ENCODE results near the gene MAMDC4.
"Not testable (repeated sequence)": the region's sequence is repeated elsewhere in the genome, so short reads cannot be mapped to it uniquely, and the experiment has no call there.

The MAMDC4 gene

DNA sequence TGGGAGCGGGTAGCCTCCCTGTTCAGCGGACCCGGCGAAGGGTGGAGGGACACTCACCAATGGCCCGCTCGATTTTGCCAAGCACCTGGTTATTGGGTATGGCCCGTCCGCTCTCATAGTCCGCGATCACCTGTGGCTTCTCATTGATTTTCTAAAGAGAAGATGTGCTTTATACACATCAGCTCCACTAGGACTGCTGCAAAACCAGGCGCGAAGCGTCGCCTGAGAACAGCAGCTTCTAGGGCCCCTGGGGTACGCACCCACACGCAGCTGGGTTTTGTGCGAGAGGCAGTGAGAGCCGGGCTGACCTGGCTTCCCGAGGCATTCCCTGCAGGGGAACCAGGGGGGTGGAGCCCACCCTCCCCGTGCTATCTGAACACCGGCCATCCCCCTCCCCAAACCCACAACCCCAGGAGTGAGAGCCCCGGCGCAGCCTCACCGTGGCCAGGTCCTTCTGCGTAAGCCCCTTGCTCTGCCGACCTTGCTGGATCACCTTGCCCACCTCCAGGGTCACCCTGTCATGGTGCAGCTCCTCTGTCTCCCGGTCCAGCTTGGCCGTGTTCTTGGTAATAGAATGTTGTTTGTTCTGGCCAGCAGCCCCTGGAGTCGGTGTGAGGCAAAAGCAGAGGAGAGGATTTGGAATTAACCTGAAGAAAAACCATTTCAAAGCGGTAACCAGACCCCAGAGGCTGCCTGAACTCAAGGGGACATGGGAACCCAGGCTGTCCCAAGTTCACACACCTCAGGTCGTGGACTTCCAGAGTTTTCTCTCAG, 10.9 kb downstream of the MAMDC4 start:
- no peak for DNase-seq (ENCODE audit: low read depth in 3 of 3)

DNA sequence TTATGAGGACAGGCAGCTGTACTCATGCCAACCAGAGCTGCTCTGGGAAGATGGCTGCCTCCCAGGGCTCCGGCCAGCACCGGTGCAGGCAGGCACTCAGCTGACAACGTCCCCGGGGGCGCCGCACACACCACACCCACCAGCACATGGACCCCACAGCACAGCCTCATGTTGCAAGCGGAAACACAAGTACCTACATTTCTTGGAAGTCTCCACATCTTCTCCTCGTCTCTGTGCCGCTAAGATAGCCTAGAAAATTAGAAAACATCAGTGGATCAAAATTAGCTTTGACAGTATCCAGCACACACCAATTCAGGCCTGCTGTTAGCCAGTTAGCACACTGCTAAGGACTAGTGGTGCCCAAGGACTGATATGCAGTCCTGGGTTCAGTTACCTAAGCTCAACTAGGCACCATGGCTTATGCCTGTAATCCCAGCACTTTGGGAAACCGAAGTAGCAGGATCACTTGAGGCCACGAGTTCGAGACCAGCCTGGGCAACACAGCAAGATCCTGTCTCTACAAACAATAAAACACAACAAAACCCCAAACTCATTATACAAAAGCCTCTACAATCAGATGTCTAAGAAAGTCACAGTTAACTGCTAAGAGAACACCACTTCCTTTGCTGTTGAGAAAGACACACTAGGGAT, 11.6 kb downstream of the MAMDC4 start:
- DNase-seq (ENCODE audit: low read depth in 3 of 3): no peak

DNA sequence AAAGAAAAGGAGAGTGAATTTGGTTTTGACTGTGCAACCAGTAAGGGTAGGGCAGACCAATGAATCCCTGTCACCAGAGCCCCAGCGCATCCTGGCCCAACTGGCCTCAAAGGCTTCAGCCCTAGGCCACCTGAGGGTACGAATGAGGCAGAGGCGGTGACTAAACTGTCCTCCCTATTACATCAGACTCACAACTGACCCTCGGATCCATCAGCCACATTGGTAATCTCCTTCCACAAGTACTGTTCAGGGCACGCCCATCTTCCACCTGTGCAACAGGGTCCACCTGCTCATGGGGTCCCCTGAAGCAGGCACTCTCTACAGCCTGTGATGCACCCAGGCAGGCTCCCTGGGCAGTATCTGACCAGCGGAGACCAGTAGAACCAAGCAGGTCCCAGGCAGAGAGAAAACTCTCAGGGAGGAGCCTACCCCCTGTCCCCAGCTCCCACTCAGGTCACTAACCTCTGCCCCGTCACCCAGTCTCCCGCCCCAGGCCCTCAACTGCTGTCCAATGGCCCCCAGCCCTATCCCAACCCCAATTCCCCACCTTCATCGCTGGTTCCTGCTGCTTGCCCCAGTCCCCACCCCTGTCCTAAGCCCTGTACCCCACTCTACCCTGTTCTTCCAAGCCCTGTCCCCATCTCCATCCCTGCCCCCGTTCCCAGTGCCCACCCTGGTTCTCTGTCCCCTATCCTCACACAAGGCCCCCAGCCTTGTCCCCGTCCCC, 13.1 kb downstream of the MAMDC4 start:
- DNase-seq (ENCODE audit: low read depth in 3 of 3): no peak

DNA sequence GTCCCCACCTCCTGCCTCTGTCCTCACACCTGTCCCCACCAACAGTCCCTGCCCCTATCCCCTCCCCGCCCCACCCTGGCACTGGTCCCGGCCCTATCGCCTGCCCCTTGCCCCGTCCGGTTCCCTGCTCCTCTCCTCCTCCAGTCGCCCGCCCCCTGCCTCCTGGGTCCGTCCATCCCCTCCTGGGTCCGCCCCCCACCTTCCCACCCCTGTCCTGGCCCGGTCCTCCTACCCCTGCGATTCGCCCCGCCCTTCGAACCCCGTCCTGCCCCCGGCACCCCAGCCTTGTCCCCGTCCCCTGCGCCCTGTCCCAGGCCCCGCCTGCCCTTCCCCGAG, 13.6 kb downstream of the MAMDC4 start:
- DNase-seq (ENCODE audit: low read depth in 3 of 3): no peak

DNA sequence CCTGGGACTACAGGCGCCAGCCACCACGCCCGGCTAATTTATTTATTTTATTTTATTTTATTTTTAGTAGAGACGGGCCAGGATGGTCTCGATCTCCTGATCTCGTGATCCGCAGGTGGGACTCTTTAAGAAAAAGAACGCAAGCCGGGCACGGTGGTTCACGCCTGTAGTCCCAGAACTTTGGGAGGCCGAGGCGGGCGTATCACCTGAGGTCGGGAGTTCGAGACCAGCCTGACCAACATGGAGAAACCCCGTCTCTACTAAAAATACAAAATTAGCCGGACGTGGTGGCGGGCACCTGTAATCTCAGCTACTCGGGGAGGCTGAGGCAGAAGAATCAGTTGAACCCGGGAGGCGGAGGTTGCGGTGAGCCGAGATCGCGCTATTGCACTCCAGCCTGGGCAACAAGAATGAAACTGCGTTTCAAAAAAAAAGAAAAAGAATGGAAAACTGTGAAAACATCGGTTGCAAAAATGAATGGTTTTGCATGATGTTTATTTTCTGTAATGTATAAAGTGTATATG, 14.8 kb downstream of the MAMDC4 start:
- DNase-seq (ENCODE audit: low read depth in 3 of 3): not testable (repeated sequence)

DNA sequence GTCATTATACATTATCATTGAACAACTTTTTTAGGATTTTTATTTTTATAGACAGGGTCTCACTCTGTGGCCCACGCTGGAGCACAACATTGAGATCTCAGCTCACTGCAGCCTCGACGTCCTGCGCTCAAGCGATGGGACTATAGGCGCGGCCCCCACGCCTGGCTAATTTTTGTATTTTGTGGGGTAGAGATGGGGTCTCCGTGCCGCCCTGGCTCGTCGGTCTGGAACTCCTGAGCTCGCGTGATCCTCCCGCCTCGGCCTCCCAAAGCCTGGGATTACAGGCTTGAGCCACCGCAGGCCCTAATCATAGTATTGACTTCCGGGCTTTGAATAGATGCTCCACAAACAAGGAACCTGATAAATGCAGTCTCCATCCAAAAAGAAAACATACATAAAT, 15.3 kb downstream of the MAMDC4 start:
- DNase-seq (ENCODE audit: low read depth in 3 of 3): no peak

DNA sequence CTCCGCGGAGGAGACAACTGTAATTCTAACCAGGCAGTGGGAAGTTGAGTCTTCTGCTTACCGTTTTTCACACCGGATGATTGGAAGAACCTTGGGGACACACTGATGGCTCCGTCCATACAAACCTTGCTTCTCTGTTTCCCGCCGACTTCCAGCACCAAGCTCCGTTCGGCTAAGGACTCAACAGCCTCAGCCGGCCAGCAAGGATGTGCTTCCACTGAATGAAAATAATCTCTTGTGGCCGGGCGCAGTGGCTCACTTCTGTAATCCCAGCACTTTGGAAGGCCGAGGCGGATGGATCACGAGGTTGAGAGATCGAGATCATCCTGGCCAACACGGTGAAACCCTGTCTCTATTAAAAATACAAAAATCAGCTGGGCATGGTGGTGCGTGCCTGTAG, 15.8 kb downstream of the MAMDC4 start:
- no peak for DNase-seq (ENCODE audit: low read depth in 3 of 3)

DNA sequence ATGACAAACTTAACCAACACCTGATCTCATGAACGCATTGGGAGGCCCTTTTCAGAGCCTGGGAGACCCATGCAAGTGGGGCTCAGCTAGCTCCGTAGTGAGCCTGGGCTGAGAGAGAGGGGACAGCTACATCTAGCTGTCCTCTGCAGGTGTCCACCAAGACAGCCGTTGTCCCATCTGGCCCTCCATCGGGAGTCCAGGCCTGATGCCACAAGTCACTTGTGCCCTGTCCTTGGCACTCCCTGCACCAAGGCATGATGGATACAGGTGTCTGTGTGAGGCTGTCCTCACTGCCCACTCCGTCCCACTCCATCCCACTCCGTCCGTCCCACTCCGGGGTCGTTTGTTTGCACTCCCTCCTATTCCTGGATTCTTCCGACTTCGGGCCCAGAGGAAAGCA, 16.5 kb downstream of the MAMDC4 start:
- DNase-seq (ENCODE audit: low read depth in 3 of 3): no peak

DNA sequence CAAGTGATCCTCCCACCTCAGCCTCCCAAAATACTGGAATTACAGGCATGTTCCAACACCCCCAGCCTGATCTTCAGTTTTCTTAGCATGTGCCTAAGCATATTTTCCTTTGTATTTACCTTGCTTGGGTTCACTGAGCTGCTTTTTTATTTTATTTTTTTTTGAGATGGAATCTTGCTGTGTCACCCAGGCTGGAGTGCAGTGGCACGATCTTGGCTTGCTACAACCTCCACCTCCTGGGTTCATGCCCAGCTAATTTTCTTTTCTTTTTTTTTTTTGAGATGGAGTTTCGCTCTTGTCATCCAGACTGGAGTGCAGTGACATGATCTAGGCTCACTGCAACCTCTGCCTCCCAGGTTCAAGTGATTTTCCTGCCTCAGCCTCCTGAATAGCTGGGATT, 17.5 kb downstream of the MAMDC4 start:
- not testable (repeated sequence) for DNase-seq (ENCODE audit: low read depth in 3 of 3)

DNA sequence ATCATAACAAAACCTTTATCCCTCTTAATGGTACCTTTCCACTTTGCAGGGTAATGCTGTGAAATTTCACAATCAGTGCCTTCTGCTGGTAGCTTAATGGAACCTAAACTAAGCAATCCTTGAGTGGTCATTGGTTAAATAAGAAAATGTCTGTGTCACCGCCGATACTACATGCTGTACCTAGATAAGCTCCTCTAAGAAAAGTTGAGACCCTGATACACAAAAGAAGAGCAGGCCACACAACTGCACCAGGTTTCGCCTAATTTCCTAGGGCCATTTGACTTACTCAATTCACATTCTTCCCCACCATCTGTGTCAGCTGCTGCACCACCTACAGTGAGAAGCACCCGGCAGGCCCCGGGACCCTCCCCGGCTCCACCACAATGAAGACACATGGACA, 23.0 kb downstream of the MAMDC4 start:
- DNase-seq (ENCODE audit: low read depth in 3 of 3): no peak

DNA sequence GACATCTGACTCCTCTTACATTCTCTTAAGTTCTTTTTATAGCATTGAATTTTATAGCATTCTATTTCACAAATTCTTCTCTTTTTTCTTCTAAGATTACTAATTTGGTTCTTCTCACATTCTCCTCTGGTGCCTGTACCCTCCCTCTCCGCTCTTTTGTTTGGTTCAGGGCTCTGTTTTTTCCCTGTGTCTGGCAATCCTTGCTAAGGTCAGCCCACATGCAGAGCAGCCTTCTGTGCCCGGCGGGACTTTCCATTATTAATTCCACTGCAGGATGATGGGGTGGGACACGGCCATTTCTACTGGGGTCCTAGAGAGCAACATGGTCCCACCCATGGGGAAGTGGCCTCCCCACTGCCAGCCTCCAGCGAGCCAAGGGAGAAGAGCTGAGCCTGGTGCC, 24.3 kb downstream of the MAMDC4 start:
- DNase-seq (ENCODE audit: low read depth in 3 of 3): no peak

DNA sequence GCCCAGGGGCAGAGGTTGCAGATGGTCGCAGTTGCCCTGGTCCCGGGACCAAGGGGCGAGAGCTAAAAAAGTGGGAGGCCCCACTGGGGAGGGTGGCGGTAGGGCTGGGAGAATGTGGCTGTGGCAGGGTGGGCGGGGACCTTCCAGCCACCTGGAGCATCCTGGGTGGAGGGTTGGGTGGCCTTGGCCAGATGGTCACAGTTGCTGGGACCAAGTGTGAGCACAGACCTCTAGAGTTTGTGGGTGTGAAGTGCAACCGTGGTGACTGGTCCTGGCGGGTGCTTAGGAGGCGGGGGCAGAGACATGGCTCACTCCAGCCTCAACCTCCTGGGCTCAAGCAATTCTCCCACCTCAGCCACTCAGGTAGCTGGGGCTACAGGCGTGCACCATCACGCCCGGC, 28.5 kb downstream of the MAMDC4 start:
- no peak for DNase-seq (ENCODE audit: low read depth in 3 of 3)

DNA sequence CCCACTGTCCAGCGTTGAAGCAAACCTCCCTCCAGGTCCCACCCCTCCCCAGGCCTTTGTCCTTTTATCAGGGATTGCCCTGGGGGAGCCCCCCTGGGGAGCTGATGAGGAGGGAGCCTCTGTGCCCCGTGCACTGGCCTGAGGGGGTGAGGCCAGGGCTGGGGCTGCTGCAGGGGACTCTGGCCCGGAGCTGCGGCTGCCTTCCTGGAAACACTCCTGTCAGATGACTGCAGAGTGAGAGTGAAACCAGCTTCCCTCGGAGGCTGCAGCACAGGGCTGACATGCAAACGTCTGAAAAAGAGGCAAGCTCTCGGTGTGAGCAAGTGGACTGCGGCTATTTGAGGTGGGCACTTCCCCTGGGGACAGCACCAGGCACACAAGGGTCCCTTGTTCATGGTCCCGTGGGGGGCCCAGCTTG, 29.6 kb downstream of the MAMDC4 start:
- DNase-seq (ENCODE audit: low read depth in 3 of 3): peak; percentile 34 to 48 (median 47)

DNA sequence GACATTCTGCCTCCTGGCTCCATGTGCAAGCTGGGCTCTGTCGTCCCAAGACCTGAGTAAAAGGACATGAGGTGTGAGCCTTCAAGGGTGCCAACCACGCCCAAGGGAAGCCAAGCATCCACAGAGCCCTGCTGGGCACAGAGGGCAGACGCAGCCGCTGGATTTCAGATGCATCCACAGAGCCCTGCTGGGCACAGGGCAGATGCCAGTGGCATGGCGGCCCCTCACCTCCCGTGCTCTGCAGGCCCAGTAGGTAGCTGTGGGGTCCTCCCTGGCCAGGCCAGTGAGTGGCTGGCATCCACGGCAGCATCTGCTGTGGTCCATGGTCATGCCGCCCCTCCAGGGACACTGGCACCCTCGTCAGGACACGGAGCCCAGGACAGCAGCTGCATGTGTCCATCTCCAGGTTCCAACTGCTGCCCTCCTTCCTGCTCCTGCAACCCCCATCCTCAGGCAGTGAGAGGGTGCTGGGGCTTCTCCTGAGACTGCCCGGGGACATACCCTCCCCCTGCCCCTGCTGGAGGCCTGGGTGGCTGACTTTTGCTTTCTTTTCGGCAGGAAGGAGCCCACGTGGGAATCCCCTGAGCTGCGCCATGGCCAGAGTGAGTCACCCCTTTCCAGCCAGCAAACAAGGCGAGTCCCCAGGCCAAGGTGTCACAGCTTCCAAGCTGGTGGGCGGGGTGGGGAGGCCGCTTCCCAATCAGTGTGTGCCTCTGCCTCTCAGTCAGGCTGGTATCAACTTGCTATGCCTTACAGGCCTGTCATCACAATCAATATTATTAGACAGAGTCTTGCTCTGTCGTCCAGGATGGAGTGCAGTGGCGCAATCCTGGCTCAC, 30.2 kb downstream of the MAMDC4 start:
- DNase-seq (ENCODE audit: low read depth in 3 of 3): peak; percentile 81 to 92 (median 86)

DNA sequence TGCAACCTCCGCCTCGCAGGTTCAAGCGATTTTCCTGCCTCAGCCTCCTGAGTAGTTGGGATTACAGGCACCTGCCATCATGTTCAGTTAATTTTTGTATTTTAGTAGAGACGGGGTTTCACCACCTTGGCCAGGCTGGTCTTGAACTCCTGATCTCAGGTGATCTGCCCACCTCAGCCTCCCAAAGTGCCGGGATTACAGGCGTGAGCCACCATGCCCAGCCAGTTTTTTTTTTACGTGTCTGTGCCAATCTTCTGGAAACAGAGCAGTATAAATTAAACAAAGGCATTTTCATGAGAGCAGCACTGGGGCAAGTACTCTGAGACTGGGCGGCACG, 30.8 kb downstream of the MAMDC4 start:
- not testable (repeated sequence) for DNase-seq (ENCODE audit: low read depth in 3 of 3)

DNA sequence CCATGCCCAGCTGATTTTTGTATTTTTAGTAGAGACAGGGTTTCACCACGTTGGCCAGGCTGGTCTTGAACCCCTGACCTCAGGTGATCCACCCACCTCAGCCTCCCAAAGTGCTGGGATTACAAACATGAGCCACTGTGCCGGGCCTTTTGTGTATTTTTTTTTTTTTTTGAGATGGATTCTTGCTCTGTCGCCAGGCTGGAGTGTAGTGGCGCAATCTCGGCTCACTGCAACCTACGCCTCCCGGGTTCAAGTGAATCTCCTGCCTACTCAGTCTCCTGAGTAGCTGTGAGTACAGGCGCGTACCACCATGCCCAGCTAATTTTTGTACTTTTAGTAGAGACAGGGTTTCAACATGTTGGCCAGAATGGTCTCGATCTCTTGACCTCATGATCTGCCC, 31.5 kb downstream of the MAMDC4 start:
- DNase-seq (ENCODE audit: low read depth in 3 of 3): not testable (repeated sequence)

DNA sequence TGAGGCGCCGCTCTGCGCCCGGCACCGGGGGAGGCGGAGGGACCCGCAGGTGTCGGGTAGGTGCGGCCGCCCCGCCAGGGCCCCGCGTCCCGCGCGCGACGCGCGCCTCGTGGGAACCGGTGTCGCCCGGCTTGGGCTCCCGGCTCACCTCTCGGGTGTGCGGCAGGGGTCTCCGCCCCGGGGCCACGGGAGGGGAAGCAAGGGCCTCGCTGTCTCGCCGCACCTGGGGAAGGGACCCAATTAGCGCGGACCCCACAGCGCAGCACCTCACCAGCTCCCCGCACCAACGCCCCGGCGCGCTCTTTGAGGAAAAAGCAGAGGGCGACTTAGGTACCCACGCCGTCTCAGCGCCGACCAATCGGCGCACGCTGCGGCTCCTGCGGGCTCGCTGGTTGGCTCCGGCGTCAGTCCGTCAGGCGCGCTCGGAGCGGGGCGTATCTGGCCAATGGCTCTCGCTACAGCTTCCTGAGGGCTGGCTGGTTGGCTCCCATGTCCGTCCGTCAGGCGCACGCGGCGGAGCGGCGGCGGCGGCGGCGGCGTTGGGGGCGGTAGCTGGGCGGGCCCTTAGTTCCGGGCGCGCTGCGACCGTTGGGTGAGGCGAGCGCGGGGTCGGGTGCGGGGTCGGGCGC, 33.9 kb downstream of the MAMDC4 start, which contains the start of gene TRAF2:
TSS of gene TRAF2 (plus strand) at position 567 of the 629 bp plus-strand sequence. CDS start 12,225 bp downstream, outside the sequence.
- DNase-seq (ENCODE audit: low read depth in 3 of 3): peak; percentile 93 to 96 (median 96)

DNA sequence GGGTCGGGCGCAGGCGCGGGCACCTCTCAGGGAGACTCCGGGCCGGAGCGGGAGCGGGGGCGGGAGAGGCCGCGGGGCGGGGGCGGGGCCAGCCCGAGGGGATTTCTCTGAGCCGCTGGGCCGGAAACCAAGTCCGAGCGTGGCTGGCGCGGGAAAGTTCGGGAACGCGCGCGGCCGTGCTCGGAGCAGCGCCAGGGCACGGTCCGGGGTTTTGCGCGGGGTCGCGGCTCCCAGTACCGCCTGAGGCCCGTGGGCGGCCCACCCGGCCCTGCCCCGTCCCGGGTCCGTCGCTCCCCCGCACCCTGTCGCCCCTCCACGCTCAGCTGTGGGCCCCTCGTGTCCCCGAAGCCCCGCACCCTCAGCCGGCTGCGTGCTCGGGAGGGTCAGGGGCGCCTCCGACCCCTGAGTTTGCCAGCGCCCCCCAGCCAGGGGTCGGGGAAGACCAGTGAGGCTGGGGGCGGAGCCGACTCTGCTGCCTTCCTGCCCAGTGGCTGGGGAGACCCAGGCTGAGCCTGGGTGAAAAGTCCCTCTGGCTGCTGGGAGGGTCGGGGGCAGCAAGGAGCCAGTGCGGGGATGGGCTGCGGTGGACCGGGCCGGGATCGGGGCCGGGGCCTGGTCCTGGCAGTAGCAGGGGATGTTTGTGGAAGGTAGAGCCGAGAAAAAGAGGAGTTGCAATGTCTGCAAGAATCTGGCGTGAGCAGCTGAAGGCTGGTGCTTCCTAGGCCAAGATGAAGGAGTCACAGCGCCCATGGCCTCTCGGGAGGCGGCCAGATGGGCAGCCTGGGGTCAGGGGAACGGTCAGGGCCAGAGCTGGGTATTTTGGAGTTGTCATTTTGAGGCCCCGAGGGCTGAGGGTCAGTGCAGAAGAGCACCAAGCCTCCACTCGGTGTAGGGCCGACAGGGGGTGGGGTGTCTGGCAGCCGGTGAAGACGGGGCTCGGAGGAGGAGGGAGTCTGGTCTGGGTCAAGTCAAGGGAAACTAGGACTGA, 34.8 kb downstream of the MAMDC4 start:
- no peak for DNase-seq (ENCODE audit: low read depth in 3 of 3)

DNA sequence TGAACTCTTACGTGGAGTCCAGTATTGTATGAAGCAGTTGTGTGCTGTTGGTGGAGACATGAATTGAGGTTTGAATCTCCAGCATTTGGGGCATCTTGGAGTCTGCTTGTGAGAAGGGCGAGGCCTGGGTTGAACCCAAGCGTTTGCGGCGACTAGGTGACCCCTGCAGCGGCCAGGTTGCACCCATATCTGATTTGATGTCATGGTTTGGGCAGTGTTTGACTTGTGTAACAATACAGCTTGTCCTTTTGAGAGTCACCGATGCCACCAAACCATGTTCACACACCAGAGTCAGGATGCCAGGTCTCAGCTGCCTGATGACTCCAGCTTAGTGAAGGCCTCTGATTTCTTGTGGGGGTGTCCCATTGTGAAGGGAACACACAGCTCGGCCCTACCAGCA, 36.3 kb downstream of the MAMDC4 start:
- DNase-seq (ENCODE audit: low read depth in 3 of 3): no peak

DNA sequence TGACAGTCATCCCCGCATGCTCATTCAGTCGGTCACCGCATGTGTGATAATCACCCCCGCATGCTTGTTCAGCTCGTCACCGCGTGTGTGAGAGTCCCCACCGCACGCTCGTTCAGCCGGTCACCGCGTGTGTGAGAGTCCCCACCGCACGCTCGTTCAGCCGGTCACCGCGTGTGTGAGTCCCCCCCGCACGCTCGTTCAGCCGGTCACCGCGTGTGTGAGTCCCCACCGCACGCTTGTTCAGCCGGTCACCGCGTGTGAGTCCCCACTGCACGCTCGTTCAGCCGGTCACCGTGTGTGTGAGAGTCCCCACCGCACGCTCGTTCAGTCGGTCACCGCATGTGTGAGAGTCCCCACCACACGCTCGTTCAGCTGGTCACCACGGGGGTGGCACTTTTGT, 37.7 kb downstream of the MAMDC4 start:
- no peak for DNase-seq (ENCODE audit: low read depth in 3 of 3)

Data from stimulated activated CD4-positive, alpha-beta T cell treated with anti-CD3 and anti-CD28 coated beads, TNF-alpha, amount 100 ng/mL, for 48 hours (primary cell).